ENCODE data around the gene GRID1. TPM values are rescaled to one million over a fixed set of nuclear protein-coding genes. Genes with fewer than 3 reads are reported as not detected.

GRID1 gene
- total and polyA plus RNA-seq, 9 of the 15 experiments (the other 6 are each of a cell fraction or from before 2014, with no cell fraction given): 0.01 to 7.2 (median 1.2) TPM

GRCh38 chr10:86218160-86218559 is 148.4 kb downstream of the GRID1 start:
- Histone ChIP-seq H3K4me2 (ENCODE audit: insufficient read depth, low read length) (no peak overlapping the region), H3K4me1 (replicated peaks in 1 of 2; ENCODE audit: control insufficient read depth in 2 of 2, insufficient read depth in 2 of 2, low read length in 2 of 2) (no peaks in the 10 kb centered on the region), H3K27ac (ENCODE audit: extremely low read depth, low read depth, low read length) (no peak overlapping the region), H3K27me3 (ENCODE audit: control insufficient read depth in 2 of 2, insufficient read depth in 2 of 2, low read length in 2 of 2) (no peaks in the 10 kb centered on the region; a peak in 1 of 5 replicates), H3K9me1 (ENCODE audit: control insufficient read depth, insufficient read depth, low read length) (no peaks in the 10 kb centered on the region), H2AFZ (ENCODE audit: low read depth, low read length) (no peak overlapping the region), H3K79me2 (ENCODE audit: control insufficient read depth, insufficient read depth, low read length) (no peaks in the 10 kb centered on the region), H3K36me3 (ENCODE audit: control insufficient read depth, insufficient read depth, low read length) (no peaks in the 10 kb centered on the region), H3K9ac (ENCODE audit: insufficient read depth in 1 of 2, low read depth in 2 of 2, low read length in 2 of 2) (no peak overlapping the region), H3K9me3 (replicated peaks; ENCODE audit: control insufficient read depth, insufficient read depth, low read depth, low read length) (no peaks in the 10 kb centered on the region), H3K4me3 (no peak overlapping the region), H4K20me1 (replicated peaks; ENCODE audit: control insufficient read depth, insufficient read depth, low read length) (no peaks in the 10 kb centered on the region)
- intact Hi-C loops (cut with micrococcal nuclease) (no loop called here), in situ Hi-C loops (cut with MboI) (no loop called here)
- TF ChIP-seq MTA2 (IDR thresholded peaks at IDR 0.05; ENCODE audit: low read depth) (no peak), POLR3G (IDR thresholded peaks at IDR 0.05; ENCODE audit: extremely low read depth, insufficient read length, insufficient replicate concordance) (no peak), TEAD1 (CRISPR knock-in tag; IDR thresholded peaks at IDR 0.05) (no peak), ATF1 (CRISPR knock-in tag; IDR thresholded peaks at IDR 0.05) (no peak), ATF1 (tag; IDR thresholded peaks at IDR 0.05) (no peak), KLF1 (tag; IDR thresholded peaks at IDR 0.05) (no peak), TCF3 (CRISPR knock-in tag; IDR thresholded peaks at IDR 0.05) (no peak), RBBP5 (IDR thresholded peaks at IDR 0.05; ENCODE audit: borderline replicate concordance, insufficient read depth, low read length, poor library complexity, severe bottlenecking) (no peak), MIER1 (IDR thresholded peaks at IDR 0.05; ENCODE audit: low read depth) (no peak), CTBP1 (IDR thresholded peaks at IDR 0.05; ENCODE audit: borderline replicate concordance) (no peak), CAMTA2 (CRISPR knock-in tag; conservative IDR thresholded peaks at IDR 0.05) (no peak), HDAC8 (tag; IDR thresholded peaks at IDR 0.05) (no peak)
- FAIRE-seq: no peak
- CTCF ChIA-PET (ENCODE audit: low intra/inter-chr PET ratio): no interaction called here
- POLR2A ChIA-PET: no interaction called here
- no peak for ATAC-seq
- DNase-seq (ENCODE audit: extremely low read depth in 1 of 4, low spot score in 3 of 4): no peak
- 4% methylated on average over 4 of the region's 4 CpGs for WGBS (ENCODE audit: insufficient coverage, low coverage, missing lambda C conversion rate)
- no TSS peak for BruUV-seq (replicated peaks)
